PFSK-1 (cell line): ENCODE measurements around the gene TBCD.

Experiments
- FOXP2 ChIP-seq: optimal IDR thresholded peaks from 2 replicates; pipeline ENCODE3; 2011; ENCODE audit warnings: borderline replicate concordance, control low read depth, inconsistent platforms; ENCODE audit not compliant: insufficient read depth; ENCODE audit errors: extremely low read length, extremely low read depth
- POLR2AphosphoS5 ChIP-seq: IDR thresholded peaks from 2 replicates; pipeline ENCODE4 v1.6.1; 2012; ENCODE audit warnings: low read depth, mild to moderate bottlenecking, control low read depth, low read length, moderate library complexity
- SIN3A ChIP-seq: IDR thresholded peaks from 2 replicates; pipeline ENCODE4 v1.6.1; 2012; ENCODE audit warnings: mild to moderate bottlenecking, low read length, moderate library complexity, borderline replicate concordance; ENCODE audit not compliant: insufficient read depth
- TAF1 ChIP-seq: IDR thresholded peaks from 2 replicates; pipeline ENCODE4 v1.6.1; 2012; ENCODE audit warnings: low read length, control low read depth, borderline replicate concordance; ENCODE audit not compliant: insufficient read depth
- TF ChIP-seq, protein P1 (sequence below), 2 experiments: IDR thresholded peaks; 2 replicates each; pipeline versions ENCODE4 v1.6.1 to v1.8.0; 2011 to 2012; ENCODE audit warnings: low read depth in 2 of 2, low read length in 2 of 2, control low read depth in 1 of 2, inconsistent platforms in 1 of 2, mild to moderate bottlenecking in 1 of 2, moderate library complexity in 1 of 2; ENCODE audit not compliant: insufficient read depth in 1 of 2

Gene TBCD

DNA sequence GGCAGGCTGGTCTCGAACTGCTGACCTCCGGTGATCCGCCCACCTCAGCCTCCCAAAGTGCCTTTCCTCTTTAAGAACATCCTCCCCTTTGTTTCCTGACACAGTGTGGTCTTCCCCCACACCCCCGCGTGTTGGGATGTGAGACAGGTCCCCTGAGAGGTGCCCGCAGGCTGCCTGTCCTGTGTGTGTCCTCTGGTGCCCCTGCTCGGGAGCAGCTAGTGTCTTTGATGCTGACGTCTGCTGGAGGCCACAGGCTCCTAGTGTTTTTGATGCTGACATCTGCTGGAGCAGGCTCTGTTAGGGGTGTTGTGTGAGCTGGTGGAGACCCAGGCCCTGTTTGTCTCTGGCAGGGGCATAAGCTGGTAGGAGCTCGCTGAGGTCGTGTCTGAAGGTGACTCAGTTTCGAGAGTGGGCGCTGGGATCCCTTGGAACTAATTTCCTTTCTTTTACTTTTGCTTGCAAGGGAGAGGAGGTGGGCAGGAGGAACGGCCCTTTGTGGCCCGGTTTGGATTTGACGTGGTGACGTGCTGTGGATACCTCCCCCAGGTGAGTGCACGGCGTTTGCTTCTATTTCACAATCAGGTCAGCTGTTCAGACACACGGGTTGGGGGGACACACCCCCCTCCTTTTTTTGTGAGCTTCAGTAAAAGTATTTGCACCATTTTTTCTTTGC is 29.4 kb upstream of the TBCD start:
- TF ChIP-seq FOXP2 (no peak), SIN3A (no peak), TAF1 (no peak), POLR2AphosphoS5 (no peak)
- TF ChIP-seq, protein P1, sequence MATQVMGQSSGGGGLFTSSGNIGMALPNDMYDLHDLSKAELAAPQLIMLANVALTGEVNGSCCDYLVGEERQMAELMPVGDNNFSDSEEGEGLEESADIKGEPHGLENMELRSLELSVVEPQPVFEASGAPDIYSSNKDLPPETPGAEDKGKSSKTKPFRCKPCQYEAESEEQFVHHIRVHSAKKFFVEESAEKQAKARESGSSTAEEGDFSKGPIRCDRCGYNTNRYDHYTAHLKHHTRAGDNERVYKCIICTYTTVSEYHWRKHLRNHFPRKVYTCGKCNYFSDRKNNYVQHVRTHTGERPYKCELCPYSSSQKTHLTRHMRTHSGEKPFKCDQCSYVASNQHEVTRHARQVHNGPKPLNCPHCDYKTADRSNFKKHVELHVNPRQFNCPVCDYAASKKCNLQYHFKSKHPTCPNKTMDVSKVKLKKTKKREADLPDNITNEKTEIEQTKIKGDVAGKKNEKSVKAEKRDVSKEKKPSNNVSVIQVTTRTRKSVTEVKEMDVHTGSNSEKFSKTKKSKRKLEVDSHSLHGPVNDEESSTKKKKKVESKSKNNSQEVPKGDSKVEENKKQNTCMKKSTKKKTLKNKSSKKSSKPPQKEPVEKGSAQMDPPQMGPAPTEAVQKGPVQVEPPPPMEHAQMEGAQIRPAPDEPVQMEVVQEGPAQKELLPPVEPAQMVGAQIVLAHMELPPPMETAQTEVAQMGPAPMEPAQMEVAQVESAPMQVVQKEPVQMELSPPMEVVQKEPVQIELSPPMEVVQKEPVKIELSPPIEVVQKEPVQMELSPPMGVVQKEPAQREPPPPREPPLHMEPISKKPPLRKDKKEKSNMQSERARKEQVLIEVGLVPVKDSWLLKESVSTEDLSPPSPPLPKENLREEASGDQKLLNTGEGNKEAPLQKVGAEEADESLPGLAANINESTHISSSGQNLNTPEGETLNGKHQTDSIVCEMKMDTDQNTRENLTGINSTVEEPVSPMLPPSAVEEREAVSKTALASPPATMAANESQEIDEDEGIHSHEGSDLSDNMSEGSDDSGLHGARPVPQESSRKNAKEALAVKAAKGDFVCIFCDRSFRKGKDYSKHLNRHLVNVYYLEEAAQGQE (IDR thresholded peaks at IDR 0.05; ENCODE audit: insufficient read depth in 1 of 2, low read depth in 2 of 2, low read length in 2 of 2) = no peak

DNA sequence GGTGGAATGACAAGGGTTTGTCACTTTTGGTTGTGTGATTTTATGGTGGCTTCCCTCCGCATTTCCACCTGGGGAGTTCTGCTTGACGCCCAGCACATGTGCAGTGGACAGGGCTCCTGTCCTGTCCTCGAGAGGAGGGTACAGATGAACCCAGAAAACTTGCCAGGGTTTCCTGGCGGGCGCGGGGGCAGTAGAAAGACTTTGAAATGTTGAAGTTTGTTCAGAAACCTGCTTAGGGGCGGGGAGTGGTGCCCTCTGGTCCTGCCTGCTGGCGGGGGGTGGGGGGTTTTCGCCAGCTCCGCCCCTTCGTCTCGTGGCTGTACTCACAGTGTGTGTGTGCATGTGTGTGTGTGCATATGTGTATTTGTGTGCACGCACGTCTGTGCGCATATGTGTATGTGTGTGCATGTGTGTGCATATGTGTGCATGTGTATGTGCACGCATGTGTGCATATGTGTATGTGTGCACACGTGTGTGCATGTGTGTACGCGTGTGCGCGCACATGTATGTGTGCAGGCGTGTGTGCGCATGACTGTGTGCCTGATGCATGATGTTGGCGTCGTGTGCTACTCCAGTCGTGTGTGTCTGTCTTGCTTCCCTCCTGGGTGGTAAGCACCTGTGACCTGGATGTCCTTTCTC is 28.6 kb upstream of the TBCD start:
- no peak for TF ChIP-seq SIN3A

DNA sequence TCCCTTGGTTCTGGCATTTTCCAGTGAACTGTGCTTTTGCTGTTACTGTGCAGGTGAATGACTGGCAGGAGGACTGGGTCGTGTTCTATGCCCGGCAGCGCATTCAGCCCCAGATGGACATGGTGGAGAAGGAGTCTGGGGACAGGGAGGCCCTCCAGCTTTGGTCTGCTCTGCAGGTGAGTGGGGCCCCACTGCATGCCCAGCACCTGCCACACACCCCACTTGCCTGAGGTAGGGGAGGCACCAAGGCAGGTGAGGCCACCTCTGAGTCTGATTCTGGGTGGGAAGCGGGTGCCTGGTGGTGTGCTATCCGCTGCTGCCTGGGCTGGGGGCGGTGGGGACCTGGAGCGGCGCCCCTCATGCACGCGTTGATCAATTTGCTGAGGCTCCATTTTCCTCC is 25.4 kb upstream of the TBCD start:
- no peak for TF ChIP-seq SIN3A
- TF ChIP-seq TAF1 = no peak
- TF ChIP-seq, protein P1 (IDR thresholded peaks at IDR 0.05; ENCODE audit: insufficient read depth in 1 of 2, low read depth in 2 of 2, low read length in 2 of 2) = no peak
- TF ChIP-seq FOXP2 = no peak

- TF ChIP-seq POLR2AphosphoS5 (no peak), TAF1 (no peak), SIN3A (no peak), FOXP2 (no peak)
These were observed 22.2 kb upstream of the TBCD start for GRCh38 chr17:82729479-82730260.

DNA sequence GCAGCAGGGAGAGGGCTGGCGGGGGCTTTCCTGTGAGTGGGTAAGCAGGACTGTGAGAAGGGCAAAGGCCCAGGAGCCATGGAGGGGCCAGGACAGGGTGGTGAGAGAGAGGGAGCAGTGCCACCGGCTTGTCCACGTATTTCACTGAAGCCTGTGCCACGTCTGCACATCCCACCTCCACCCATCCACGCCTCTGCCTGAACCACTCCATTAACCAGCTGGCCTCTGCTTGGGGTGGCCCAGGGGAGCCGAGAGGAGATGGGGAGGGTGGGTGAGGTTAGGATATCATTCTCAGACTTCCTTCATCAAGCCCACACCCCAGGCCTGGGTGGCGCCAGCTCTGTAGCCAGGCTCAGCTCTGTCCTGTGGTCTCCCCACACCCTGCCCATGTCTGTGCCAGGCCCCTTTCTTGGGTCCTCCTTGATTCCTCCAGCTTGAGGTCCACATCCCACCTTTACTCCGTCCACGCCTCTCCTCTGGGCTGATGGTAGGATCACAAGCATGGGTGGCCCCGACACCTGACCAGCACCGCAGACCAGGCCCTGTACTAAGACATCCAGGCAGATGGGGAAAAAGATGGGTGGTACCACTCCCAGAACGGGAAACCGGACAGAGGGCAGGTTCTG is 19.6 kb upstream of the TBCD start:
- TF ChIP-seq, protein P1 (IDR thresholded peaks at IDR 0.05; ENCODE audit: insufficient read depth in 1 of 2, low read depth in 2 of 2, low read length in 2 of 2) = no peak
- TF ChIP-seq TAF1 (no peak), POLR2AphosphoS5 (no peak), FOXP2 (no peak), SIN3A (no peak)
